GM12864 (cell line): ENCODE data around the gene EXOSC9.
"Not testable (repeated sequence)": the region's sequence is repeated elsewhere in the genome, so short reads cannot be mapped to it uniquely, and the experiment has no call there.

Experiments used
- DNase-seq: peaks from one replicate; pipeline ENCODE4 v3.0.0-alpha.2; 2011; ENCODE audit warnings: low read depth
- H3K4me3 ChIP-seq: 2 replicates; pipeline ENCODE4 v1.5.1; 2011; ENCODE audit warnings: mild to moderate bottlenecking, low read depth, low read length, control low read depth
- TF ChIP-seq, protein P1 (sequence below): IDR thresholded peaks from 2 replicates; pipeline ENCODE4 v1.5.1; 2011; ENCODE audit warnings: low read depth, mild to moderate bottlenecking, moderate library complexity, low read length, control low read depth, inconsistent platforms; ENCODE audit errors: missing control alignments

EXOSC9 gene, protein sequence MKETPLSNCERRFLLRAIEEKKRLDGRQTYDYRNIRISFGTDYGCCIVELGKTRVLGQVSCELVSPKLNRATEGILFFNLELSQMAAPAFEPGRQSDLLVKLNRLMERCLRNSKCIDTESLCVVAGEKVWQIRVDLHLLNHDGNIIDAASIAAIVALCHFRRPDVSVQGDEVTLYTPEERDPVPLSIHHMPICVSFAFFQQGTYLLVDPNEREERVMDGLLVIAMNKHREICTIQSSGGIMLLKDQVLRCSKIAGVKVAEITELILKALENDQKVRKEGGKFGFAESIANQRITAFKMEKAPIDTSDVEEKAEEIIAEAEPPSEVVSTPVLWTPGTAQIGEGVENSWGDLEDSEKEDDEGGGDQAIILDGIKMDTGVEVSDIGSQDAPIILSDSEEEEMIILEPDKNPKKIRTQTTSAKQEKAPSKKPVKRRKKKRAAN

DNA sequence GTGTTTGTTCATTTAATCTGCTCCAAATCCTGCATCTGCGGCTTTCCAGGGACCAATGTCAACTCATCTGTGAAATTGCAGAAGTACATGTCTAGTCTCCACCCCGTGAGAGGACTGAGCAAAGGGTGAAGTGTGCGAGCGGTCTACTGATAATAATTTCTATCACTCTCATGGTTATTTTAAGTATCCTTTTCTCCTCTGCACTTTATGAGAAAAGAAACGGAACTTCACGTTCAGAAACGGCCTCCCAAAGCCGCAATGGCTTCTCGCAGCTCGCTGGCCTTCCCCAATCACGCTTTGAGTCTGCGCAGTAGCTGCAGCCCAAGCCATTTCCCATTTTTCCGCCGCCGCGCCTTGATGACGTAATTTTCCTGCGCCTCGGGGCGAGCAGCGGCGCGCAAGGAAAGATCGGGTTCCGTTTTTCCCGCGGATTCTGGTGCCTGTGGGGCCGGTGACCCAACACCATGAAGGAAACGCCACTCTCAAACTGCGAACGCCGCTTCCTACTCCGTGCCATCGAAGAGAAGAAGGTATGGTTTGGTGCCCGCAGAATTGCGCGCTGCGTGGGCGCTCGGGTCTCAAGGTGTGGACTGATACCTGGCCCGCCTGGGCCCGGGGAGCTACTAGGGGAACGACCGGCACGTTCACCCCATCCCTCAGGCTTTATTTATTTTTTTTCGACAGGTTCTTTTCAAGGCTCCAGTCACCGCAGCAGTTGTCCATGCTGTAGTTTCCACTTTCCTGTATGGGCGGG is at the start of gene EXOSC9:
Gene EXOSC9, plus strand, starts transcription at position 363 of the 754 bp plus-strand sequence. Its CDS starts 102 bp downstream, at position 465.
- TF ChIP-seq, protein P1, sequence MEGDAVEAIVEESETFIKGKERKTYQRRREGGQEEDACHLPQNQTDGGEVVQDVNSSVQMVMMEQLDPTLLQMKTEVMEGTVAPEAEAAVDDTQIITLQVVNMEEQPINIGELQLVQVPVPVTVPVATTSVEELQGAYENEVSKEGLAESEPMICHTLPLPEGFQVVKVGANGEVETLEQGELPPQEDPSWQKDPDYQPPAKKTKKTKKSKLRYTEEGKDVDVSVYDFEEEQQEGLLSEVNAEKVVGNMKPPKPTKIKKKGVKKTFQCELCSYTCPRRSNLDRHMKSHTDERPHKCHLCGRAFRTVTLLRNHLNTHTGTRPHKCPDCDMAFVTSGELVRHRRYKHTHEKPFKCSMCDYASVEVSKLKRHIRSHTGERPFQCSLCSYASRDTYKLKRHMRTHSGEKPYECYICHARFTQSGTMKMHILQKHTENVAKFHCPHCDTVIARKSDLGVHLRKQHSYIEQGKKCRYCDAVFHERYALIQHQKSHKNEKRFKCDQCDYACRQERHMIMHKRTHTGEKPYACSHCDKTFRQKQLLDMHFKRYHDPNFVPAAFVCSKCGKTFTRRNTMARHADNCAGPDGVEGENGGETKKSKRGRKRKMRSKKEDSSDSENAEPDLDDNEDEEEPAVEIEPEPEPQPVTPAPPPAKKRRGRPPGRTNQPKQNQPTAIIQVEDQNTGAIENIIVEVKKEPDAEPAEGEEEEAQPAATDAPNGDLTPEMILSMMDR = no peak
- H3K4me3 ChIP-seq = peak within 1 kb of the TSS; percentile 77
- peak; percentile 87 for DNase-seq

DNA sequence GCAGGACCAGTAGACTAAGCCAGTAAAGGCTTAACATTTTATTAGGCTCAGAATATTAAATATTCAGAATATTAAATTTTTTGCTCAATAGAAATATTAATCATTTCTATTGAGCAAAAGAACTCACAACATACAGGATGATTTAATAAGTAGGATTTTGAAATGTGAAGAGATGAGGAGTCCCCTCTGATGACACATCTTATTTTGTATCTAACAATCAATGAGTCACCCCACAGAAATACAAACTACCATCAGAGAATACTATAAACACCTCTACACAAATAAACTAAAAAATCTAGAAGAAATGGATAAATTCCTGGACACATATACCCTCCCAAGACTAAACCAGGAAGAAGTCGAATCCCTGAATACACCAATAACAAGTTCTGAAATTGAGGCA is 49.0 kb upstream of the EXOSC9 start:
- DNase-seq, H3K4me3 ChIP-seq: not testable (repeated sequence)

DNA sequence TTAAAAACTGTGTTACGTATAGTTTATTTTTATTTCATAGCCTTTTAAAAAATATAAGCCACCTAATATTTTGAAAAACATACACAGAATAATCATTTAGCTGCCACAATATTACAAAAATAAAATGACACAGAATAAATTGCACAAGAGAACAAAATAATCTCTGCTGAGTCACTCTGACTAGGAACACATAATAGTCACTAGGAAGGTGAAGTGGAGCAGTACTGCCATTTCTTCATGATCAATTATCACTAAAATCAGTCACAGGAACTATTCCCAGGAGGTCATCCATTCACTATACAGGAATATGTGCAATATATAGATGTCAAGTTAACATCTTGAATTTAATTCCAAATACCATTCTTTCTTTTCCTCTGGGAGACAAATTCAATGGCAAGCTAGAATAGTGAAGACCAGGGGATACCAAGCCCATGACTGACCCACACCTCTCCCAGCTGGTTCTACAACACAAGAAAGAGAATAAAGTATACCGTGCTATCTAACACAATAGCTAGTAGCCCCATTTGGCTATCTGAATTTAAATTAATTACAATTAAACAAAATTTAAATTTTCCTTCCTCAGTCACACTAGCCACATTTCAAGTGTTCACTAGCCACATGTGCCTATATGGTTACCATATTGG is 42.1 kb upstream of the EXOSC9 start:
- TF ChIP-seq, protein P1 = no peak

DNA sequence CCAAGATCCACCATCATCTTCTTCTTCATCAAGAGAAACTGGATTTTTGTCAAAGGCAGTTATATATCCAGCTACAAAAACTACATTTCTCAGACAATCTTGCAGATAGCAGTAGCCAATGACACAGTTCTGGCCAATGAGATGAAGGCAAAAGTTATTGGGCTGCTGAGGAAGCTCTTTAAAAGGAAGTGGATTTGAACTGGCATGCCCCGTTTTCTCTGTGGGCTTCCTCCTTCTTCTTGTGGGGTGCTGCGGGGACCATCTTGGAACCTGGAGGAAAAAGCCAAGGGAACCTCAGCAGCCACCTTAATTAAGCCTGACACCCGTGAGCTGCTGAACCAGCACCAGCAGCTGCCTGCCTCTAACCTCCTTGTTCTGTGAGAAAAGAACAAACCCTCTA is 40.9 kb upstream of the EXOSC9 start:
- TF ChIP-seq, protein P1 = no peak
- H3K4me3 ChIP-seq = no peak overlapping the region
- no peak for DNase-seq

More for the DNA sequence above, 42.1 kb upstream of the EXOSC9 start:
- no peak overlapping the region for H3K4me3 ChIP-seq
- DNase-seq = no peak

DNA sequence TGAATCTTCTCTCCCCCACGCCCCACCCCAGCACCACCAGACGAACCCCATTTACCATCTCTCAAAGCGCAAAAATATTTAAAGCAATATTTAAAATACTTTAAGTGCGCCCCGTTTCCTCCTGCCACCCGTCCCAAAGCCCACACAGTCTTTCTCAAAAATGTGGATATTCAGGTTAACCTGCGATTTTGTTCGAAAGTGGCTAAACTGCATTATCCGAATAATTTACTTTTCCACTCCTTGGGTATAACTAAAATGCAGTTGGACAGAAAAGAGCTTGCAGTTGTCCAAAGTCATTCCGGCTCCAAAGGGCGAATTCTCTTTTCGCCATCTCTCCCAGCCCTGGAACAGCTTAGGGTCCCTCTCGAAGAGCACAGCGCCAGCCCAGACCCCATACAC is 36.8 kb upstream of the EXOSC9 start:
- no peak overlapping the region for H3K4me3 ChIP-seq
- TF ChIP-seq, protein P1 = no peak
- DNase-seq = no peak

DNA sequence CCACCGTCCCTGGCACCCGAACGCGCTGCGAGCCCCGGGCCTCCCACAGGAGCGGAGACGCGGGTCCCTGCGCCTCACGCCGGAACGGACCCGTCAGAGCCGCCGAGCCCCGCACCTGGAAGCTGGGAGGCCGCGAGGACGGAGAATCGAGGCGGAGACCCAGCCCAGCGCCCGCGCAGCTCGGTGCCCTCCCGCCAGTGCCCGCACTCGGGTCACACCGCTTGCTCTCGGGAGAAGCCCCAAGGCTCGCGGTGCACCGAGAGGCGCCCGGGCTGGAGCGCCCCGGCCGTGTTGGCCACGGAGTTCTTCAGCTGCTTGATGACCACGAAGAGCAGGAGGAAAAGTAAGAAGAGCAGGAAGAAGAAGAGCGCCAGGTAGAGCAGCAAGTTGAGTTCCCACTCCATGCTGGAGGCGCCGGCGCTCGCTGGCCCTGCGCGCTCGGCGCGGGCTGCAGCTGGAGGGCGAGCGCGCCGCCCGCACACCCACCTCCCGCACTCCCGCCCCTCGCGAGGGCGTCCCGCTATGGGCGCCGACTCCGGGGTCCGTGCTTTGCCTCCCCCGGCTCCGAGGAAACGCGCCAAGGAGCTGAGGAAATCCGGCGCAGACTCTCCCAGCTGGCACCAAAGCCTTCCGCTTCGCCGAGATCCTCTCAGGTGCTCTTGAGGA is 36.3 kb upstream of the EXOSC9 start, which contains the start of gene SMIM43:
Gene SMIM43, minus strand, starts transcription at position 463 of the 666 bp plus-strand sequence. Its CDS starts 59 bp downstream, at position 404.
- TF ChIP-seq, protein P1 = no peak
- H3K4me3 ChIP-seq = no peak within 1 kb of the TSS
- no peak for DNase-seq

DNA sequence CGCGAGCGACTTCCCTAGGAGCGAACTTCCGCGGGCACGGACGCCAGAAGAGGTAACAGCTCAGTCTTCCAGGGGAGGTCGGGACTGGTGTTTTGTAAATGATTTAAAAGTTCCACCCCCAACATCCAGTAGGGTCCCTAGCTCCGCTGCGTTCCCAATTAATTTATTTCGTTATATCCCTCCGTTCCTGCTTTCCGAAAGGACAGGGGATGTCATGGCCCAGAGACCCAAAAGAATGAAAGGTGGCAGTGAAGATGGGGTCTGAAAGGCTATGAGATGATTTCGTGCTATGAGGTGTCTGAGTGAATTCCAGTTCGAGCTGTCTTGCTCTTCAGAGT is 35.8 kb upstream of the EXOSC9 start:
- DNase-seq = no peak
- TF ChIP-seq, protein P1 = no peak

More for the DNA sequence above, 35.8 kb upstream of the EXOSC9 start:
- no peak overlapping the region for H3K4me3 ChIP-seq
